Subcutaneous abdominal adipose tissue (tissue), 5 donors: ENCODE data around the gene COPS9.

Experiments
- H3K27ac ChIP-seq: one replicate; pipeline ENCODE4 v1.7.0; 2013; ENCODE audit warnings: low read depth, mild to moderate bottlenecking, inconsistent platforms, low read length, moderate library complexity
- H3K27me3 ChIP-seq, 5 donors: one replicate each; pipeline ENCODE4 v1.7.0; 2013; ENCODE audit warnings: low read length in 5 of 5, inconsistent platforms in 1 of 5; ENCODE audit not compliant: control insufficient read depth in 5 of 5, insufficient read depth in 4 of 5
- H3K36me3 ChIP-seq, 5 donors: one replicate each; pipeline ENCODE4 v1.7.0; 2013; ENCODE audit warnings: low read length in 5 of 5; ENCODE audit not compliant: control insufficient read depth in 5 of 5, insufficient read depth in 5 of 5
- H3K4me1 ChIP-seq, 5 donors: one replicate each; pipeline ENCODE4 v1.7.0; 2013; ENCODE audit warnings: low read length in 5 of 5, mild to moderate bottlenecking in 3 of 5, moderate library complexity in 1 of 5; ENCODE audit not compliant: control insufficient read depth in 5 of 5, insufficient read depth in 5 of 5
- H3K4me3 ChIP-seq, 5 donors: one replicate each; pipeline ENCODE4 v1.7.0; 2013; ENCODE audit warnings: low read length in 5 of 5, low read depth in 1 of 5
- H3K9ac ChIP-seq, 5 donors: one replicate each; pipeline ENCODE4 v1.7.0; 2013; ENCODE audit warnings: low read length in 5 of 5, mild to moderate bottlenecking in 4 of 5, moderate library complexity in 3 of 5
- H3K9me3 ChIP-seq, 5 donors: one replicate each; pipeline ENCODE4 v1.7.0; 2013; ENCODE audit warnings: low read length in 5 of 5; ENCODE audit not compliant: control insufficient read depth in 5 of 5
- donor health status: healthy.
- donor health status: healthy.
- donor health status: healthy.
- donor health status: healthy.
- donor health status: healthy.

COPS9 gene

DNA sequence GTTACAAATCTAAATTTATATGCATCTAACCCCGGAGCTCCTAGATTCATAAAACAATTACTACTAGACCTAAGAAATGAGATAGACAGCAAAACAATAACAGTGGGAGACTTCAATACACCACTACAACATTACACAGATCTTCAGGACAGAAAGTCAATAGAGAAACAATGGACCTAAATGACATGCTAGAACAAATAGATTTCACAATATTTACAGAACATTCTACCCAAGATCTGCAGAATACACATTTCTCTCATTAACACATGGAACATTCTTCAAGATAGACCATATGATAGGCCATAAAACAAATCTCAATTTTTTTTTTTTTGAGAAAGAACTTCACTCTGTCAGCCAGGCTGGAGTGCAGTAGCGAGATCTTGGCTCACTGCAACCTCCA lies 37.8 kb downstream of the COPS9 start:
- Histone ChIP-seq H3K27ac (no peak overlapping the region), H3K9me3 (peaks cover 0 to 12% (median 0%) of the 10 kb centered on the region in 5 donors), H3K27me3 (peaks cover 21 to 29% (median 26%) of the 10 kb centered on the region in 5 donors), H3K9ac (no peak overlapping the region), H3K4me3 (no peak overlapping the region), H3K4me1 (no peaks in the 10 kb centered on the region), H3K36me3 (no peaks in the 10 kb centered on the region)

DNA sequence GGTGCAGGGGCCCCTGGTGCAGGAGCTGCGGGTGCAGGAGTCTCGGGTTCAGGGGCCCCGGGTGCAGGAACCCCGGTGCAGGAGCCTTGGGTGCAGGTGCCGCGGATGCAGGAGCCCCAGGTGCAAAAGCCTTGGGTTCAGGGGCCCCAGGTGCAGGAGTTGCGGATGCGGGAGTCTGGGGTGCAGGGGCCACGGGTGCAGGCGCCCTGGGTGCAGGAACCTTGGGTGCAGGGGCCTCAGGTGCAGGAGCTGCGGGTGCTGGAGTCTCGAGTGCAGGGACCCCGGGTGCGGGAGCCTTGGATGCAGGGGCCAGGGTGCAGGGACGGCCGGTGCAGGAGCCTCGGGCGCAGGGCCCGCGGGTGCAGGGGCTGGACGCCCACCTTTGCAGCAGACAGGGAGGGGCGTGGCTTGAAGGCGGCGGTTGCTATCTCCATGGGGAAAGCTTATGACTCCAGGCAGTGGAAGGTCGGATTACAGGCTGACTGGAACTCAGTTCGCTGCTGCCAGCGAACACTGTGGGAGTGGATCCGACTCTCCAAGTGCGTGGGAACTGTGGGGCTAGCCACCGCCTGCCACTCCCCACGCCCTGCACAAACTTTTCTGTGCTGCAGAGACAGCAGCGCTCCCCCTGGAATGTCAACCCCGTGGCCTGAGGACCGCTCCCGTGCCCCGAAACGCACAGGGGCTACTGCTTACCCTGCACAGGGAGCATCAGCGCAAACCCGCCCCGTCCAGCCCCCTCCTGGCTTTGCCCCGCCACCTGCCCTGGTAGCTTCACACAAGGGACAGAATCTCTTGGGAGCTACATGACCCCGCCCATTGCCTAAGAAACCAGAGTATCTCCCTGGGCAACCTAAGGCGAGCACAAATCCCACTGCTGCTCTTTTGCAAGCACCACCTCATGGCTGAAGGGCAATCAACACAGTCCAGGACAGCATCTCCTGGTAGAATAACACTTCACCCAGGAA lies 40.3 kb downstream of the COPS9 start:
- Histone ChIP-seq H3K9ac (no peak overlapping the region), H3K27ac (no peak overlapping the region), H3K4me1 (no peaks in the 10 kb centered on the region), H3K9me3 (peaks cover 0 to 10% (median 2%) of the 10 kb centered on the region in 5 donors), H3K27me3 (peaks cover 21 to 32% (median 26%) of the 10 kb centered on the region in 5 donors), H3K4me3 (no peak overlapping the region), H3K36me3 (no peaks in the 10 kb centered on the region)

DNA sequence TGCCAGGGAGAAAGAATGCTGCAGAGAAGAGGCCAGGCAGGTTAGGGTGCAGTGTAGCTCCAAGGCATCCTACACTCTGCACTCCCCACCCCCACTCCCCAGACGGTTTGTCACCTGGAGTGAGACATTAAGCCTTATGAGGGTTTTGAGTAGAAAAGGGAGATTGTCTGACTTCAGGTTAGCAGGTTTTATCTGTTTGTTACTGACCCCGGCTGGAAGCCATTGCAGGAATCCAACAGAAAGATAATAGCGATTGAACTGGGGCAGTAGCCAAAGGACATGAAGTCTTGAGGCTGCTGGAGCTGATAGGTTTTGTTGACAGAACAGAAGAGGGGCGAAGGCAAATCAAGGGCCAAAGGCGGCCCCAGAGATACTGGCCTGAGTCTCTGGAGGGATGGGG lies 46.8 kb downstream of the COPS9 start:
- Histone ChIP-seq H3K4me1 (no peaks in the 10 kb centered on the region), H3K9me3 (peaks cover 0 to 20% (median 17%) of the 10 kb centered on the region in 5 donors), H3K27ac (no peak overlapping the region), H3K9ac (no peak overlapping the region), H3K27me3 (peaks cover 0 to 11% (median 5%) of the 10 kb centered on the region in 5 donors), H3K4me3 (no peak overlapping the region), H3K36me3 (no peaks in the 10 kb centered on the region)

GRCh38 chr2:240086563-240086962 lies 49.5 kb downstream of the COPS9 start:
- no peak overlapping the region for H3K4me3 ChIP-seq
- no peaks in the 10 kb centered on the region for H3K4me1 ChIP-seq
- no peaks in the 10 kb centered on the region for H3K36me3 ChIP-seq
- H3K9ac ChIP-seq: no peak overlapping the region
- peaks cover 0 to 7% (median 5%) of the 10 kb centered on the region in 5 donors for H3K27me3 ChIP-seq
- no peak overlapping the region for H3K27ac ChIP-seq
- H3K9me3 ChIP-seq: peaks cover 0 to 18% (median 17%) of the 10 kb centered on the region in 5 donors
